GM19463 (cell line): ENCODE results near the gene TRMT61A.

Experiments used
- ATAC-seq: cut with Tn5 transposase; IDR thresholded peaks from one replicate; pipeline ENCODE4 v1.9.1; 2021; ENCODE audit warnings: mild to moderate bottlenecking, moderate library complexity; ENCODE audit not compliant: unreplicated experiment

The TRMT61A gene

GRCh38 chr14:103528587-103529382, at the start of gene TRMT61A:
TRMT61A (plus strand) TSS chr14:103529196; CDS start chr14:103529979, 783 bp downstream.
- ATAC-seq, result peak; percentile 33

- peak; percentile 71 for ATAC-seq
Measured at GRCh38 chr14:103480595-103480994, 48.4 kb upstream of the TRMT61A start.

GRCh38 chr14:103483600-103483999, 45.4 kb upstream of the TRMT61A start:
- no peak for ATAC-seq

GRCh38 chr14:103485504-103485903, 43.5 kb upstream of the TRMT61A start:
- ATAC-seq, result no peak

GRCh38 chr14:103488071-103488470, 40.9 kb upstream of the TRMT61A start:
- ATAC-seq, result no peak

GRCh38 chr14:103488960-103489359, 40.0 kb upstream of the TRMT61A start:
- ATAC-seq, result no peak

- ATAC-seq, result no peak
Measured at GRCh38 chr14:103489621-103490020, 39.4 kb upstream of the TRMT61A start.

- ATAC-seq, result no peak
Measured at GRCh38 chr14:103491691-103492090, 37.3 kb upstream of the TRMT61A start.

- no peak for ATAC-seq
Measured at GRCh38 chr14:103492156-103492925, 36.7 kb upstream of the TRMT61A start.

GRCh38 chr14:103495854-103496253, 33.1 kb upstream of the TRMT61A start:
- ATAC-seq, result no peak

- no peak for ATAC-seq
Measured at GRCh38 chr14:103496776-103497175, 32.2 kb upstream of the TRMT61A start.

GRCh38 chr14:103499709-103500108, 29.3 kb upstream of the TRMT61A start:
- ATAC-seq, result no peak

- no peak for ATAC-seq
Measured at GRCh38 chr14:103500148-103500990, 28.6 kb upstream of the TRMT61A start.

- ATAC-seq, result no peak
Measured at GRCh38 chr14:103501041-103501870, 27.7 kb upstream of the TRMT61A start.

- no peak for ATAC-seq
Measured at GRCh38 chr14:103501921-103502669, 26.9 kb upstream of the TRMT61A start.

- no peak for ATAC-seq
Measured at GRCh38 chr14:103502877-103503276, 26.1 kb upstream of the TRMT61A start.

GRCh38 chr14:103503296-103503695, 25.7 kb upstream of the TRMT61A start:
- no peak for ATAC-seq

- no peak for ATAC-seq
Measured at GRCh38 chr14:103504991-103505565, 23.9 kb upstream of the TRMT61A start.

GRCh38 chr14:103507751-103508150, 21.2 kb upstream of the TRMT61A start:
- ATAC-seq, result no peak
